Duodenal mucosa (tissue), 2 donors: ENCODE data around the gene CSE1L.

Experiments used
- H3K27ac ChIP-seq: one replicate; pipeline ENCODE4 v1.7.0; 2013; ENCODE audit warnings: low read depth, low read length
- H3K27me3 ChIP-seq, 2 donors: one replicate each; pipeline ENCODE4 v1.7.0; 2013; ENCODE audit warnings: low read length in 2 of 2, control low read depth in 1 of 2; ENCODE audit not compliant: insufficient read depth in 2 of 2, control insufficient read depth in 1 of 2
- H3K36me3 ChIP-seq, 2 donors: one replicate each; pipeline ENCODE4 v1.7.0; 2013; ENCODE audit warnings: low read length in 2 of 2, control low read depth in 1 of 2; ENCODE audit not compliant: insufficient read depth in 2 of 2, control insufficient read depth in 1 of 2
- H3K4me1 ChIP-seq, 2 donors: one replicate each; pipeline ENCODE4 v1.7.0; 2013; ENCODE audit warnings: low read length in 2 of 2, control low read depth in 1 of 2; ENCODE audit not compliant: insufficient read depth in 2 of 2, control insufficient read depth in 1 of 2
- H3K4me3 ChIP-seq, 2 donors: one replicate each; pipeline ENCODE4 v1.7.0; 2013; ENCODE audit warnings: low read length in 2 of 2, low read depth in 1 of 2
- H3K9ac ChIP-seq, 2 donors: one replicate each; pipeline ENCODE4 v1.7.0; 2013; ENCODE audit warnings: low read length in 2 of 2, low read depth in 1 of 2
- H3K9me3 ChIP-seq, 2 donors: one replicate each; pipeline ENCODE4 v1.7.0; 2013; ENCODE audit warnings: low read length in 2 of 2, control low read depth in 1 of 2; ENCODE audit not compliant: control insufficient read depth in 1 of 2

CSE1L gene

GRCh38 chr20:49030954-49031619, 15.0 kb upstream of the CSE1L start:
- no peaks in the 10 kb centered on the region for H3K27me3 ChIP-seq
- H3K36me3 ChIP-seq: peaks cover 34 to 75% of the 10 kb centered on the region in 2 donors
- no peaks in the 10 kb centered on the region for H3K9me3 ChIP-seq
- no peaks in the 10 kb centered on the region for H3K4me1 ChIP-seq
- no peak overlapping the region for H3K4me3 ChIP-seq
- H3K9ac ChIP-seq: no peak overlapping the region
- H3K27ac ChIP-seq: no peak overlapping the region

GRCh38 chr20:49032455-49032854, 13.7 kb upstream of the CSE1L start:
- Histone ChIP-seq H3K36me3 (peaks cover 38 to 72% of the 10 kb centered on the region in 2 donors), H3K4me3 (no peak overlapping the region), H3K27ac (no peak overlapping the region), H3K9me3 (no peaks in the 10 kb centered on the region), H3K9ac (no peak overlapping the region), H3K4me1 (no peaks in the 10 kb centered on the region), H3K27me3 (no peaks in the 10 kb centered on the region)

GRCh38 chr20:49034070-49034732, 11.9 kb upstream of the CSE1L start:
- Histone ChIP-seq H3K36me3 (peaks cover 27 to 55% of the 10 kb centered on the region in 2 donors), H3K9ac (no peak overlapping the region), H3K27me3 (no peaks in the 10 kb centered on the region), H3K4me3 (no peak overlapping the region), H3K27ac (no peak overlapping the region), H3K4me1 (no peaks in the 10 kb centered on the region), H3K9me3 (no peaks in the 10 kb centered on the region)

GRCh38 chr20:49037962-49038387, 8.1 kb upstream of the CSE1L start:
- no peaks in the 10 kb centered on the region for H3K4me1 ChIP-seq
- H3K9me3 ChIP-seq: no peaks in the 10 kb centered on the region
- H3K36me3 ChIP-seq: peaks cover 14 to 27% of the 10 kb centered on the region in 2 donors
- no peaks in the 10 kb centered on the region for H3K27me3 ChIP-seq
- no peak overlapping the region for H3K4me3 ChIP-seq
- H3K9ac ChIP-seq: no peak overlapping the region
- H3K27ac ChIP-seq: no peak overlapping the region

- no peak overlapping the region for H3K27ac ChIP-seq
- peaks cover 7 to 9% of the 10 kb centered on the region in 2 donors for H3K36me3 ChIP-seq
- H3K9me3 ChIP-seq: no peaks in the 10 kb centered on the region
- H3K9ac ChIP-seq: no peak overlapping the region
- no peak overlapping the region for H3K4me3 ChIP-seq
- H3K4me1 ChIP-seq: no peaks in the 10 kb centered on the region
- H3K27me3 ChIP-seq: no peaks in the 10 kb centered on the region
Measured at GRCh38 chr20:49039854-49040253, 6.3 kb upstream of the CSE1L start.

- no peak overlapping the region for H3K4me3 ChIP-seq
- no peaks in the 10 kb centered on the region for H3K36me3 ChIP-seq
- H3K27ac ChIP-seq: no peak overlapping the region
- H3K27me3 ChIP-seq: no peaks in the 10 kb centered on the region
- H3K9me3 ChIP-seq: no peaks in the 10 kb centered on the region
- H3K4me1 ChIP-seq: peaks cover 0 to 16% of the 10 kb centered on the region in 2 donors
- no peak overlapping the region for H3K9ac ChIP-seq
Measured at GRCh38 chr20:49043000-49043399, 3.1 kb upstream of the CSE1L start.

GRCh38 chr20:49045440-49046086, 549 bp upstream of the CSE1L start:
- Histone ChIP-seq H3K9me3 (no peaks in the 10 kb centered on the region), H3K9ac (peak overlapping the region; percentile 75 to 85), H3K27ac (peak overlapping the region; percentile 79), H3K36me3 (no peaks in the 10 kb centered on the region), H3K4me3 (peak overlapping the region; percentile 81 to 98), H3K27me3 (no peaks in the 10 kb centered on the region), H3K4me1 (peaks cover 0 to 16% of the 10 kb centered on the region in 2 donors)

GRCh38 chr20:49052334-49052733, 6.2 kb downstream of the CSE1L start:
- H3K4me3 ChIP-seq: no peak overlapping the region
- no peak overlapping the region for H3K9ac ChIP-seq
- no peak overlapping the region for H3K27ac ChIP-seq
- H3K9me3 ChIP-seq: no peaks in the 10 kb centered on the region
- H3K4me1 ChIP-seq: peaks cover 11 to 15% of the 10 kb centered on the region in 2 donors
- no peaks in the 10 kb centered on the region for H3K27me3 ChIP-seq
- H3K36me3 ChIP-seq: no peaks in the 10 kb centered on the region

- H3K4me3 ChIP-seq: no peak overlapping the region
- H3K9ac ChIP-seq: no peak overlapping the region
- H3K9me3 ChIP-seq: no peaks in the 10 kb centered on the region
- peaks cover 5 to 15% of the 10 kb centered on the region in 2 donors for H3K4me1 ChIP-seq
- peaks cover 0 to 3% of the 10 kb centered on the region in 2 donors for H3K36me3 ChIP-seq
- H3K27me3 ChIP-seq: no peaks in the 10 kb centered on the region
- H3K27ac ChIP-seq: no peak overlapping the region
Measured at GRCh38 chr20:49054056-49054643, 8.0 kb downstream of the CSE1L start.

GRCh38 chr20:49063279-49063678, 17.2 kb downstream of the CSE1L start:
- no peak overlapping the region for H3K9ac ChIP-seq
- H3K27me3 ChIP-seq: no peaks in the 10 kb centered on the region
- H3K27ac ChIP-seq: no peak overlapping the region
- H3K4me1 ChIP-seq: no peaks in the 10 kb centered on the region
- H3K9me3 ChIP-seq: no peaks in the 10 kb centered on the region
- peaks cover 14 to 57% of the 10 kb centered on the region in 2 donors for H3K36me3 ChIP-seq
- no peak overlapping the region for H3K4me3 ChIP-seq
